ENCODE measurements around the gene TRMT10C. TPM values are rescaled to one million over a fixed set of nuclear protein-coding genes. Genes with fewer than 3 reads are reported as not detected.

The TRMT10C gene
- polyA plus RNA-seq, 1 of the 3 experiments (the other 2 are of a cell fraction) = 13.7 TPM

DNA sequence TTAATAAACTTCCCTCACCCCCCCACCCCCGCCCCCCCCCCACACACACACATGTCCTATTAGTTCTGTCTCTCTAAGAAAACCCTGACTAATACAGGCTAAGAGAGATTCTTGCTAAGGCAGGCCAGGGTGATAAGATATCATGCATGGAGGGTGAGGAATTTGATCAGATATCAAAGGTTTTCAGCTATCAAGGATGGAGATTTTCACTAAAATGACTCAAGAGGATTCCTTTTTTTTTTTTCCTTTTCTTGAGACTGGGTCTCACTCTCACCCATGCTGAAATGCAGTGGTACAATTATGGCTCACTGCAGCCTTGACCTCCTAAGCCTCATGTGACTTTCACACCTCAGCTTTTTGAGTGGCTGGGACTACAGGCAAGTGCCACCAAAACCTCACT is 33.8 kb upstream of the TRMT10C start:
- DNase-seq = no peak
- H3F3A ChIP-seq (replicated peaks; ENCODE audit: insufficient read depth) = no peaks in the 10 kb centered on the region
- no peak overlapping the region for H3K4me3 ChIP-seq (ENCODE audit: low read depth in 2 of 2, low read length in 1 of 2)
- no peaks in the 10 kb centered on the region for H3K4me1 ChIP-seq (ENCODE audit: control insufficient read depth in 1 of 2, insufficient read depth in 2 of 2, low read depth in 1 of 2, low read length in 1 of 2)
- H3K9ac ChIP-seq = no peak overlapping the region
- H2AFZ ChIP-seq (ENCODE audit: low read depth) = no peak overlapping the region
- no peaks in the 10 kb centered on the region for H3K9me3 ChIP-seq
- H3K9me2 ChIP-seq = no peaks in the 10 kb centered on the region
- no peaks in the 10 kb centered on the region for H3K27me3 ChIP-seq (ENCODE audit: insufficient read depth)
- no peaks in the 10 kb centered on the region for H3K36me3 ChIP-seq (replicated peaks in 1 of 2; ENCODE audit: control insufficient read depth in 1 of 2, insufficient read depth in 2 of 2, low read length in 1 of 2)
- ChIA-PET CTCF (no interaction called here), POLR2A (no interaction called here)
- no peak for TF ChIP-seq RFX5 (IDR thresholded peaks at IDR 0.05; ENCODE audit: low read length)
- TF ChIP-seq, protein P1, sequence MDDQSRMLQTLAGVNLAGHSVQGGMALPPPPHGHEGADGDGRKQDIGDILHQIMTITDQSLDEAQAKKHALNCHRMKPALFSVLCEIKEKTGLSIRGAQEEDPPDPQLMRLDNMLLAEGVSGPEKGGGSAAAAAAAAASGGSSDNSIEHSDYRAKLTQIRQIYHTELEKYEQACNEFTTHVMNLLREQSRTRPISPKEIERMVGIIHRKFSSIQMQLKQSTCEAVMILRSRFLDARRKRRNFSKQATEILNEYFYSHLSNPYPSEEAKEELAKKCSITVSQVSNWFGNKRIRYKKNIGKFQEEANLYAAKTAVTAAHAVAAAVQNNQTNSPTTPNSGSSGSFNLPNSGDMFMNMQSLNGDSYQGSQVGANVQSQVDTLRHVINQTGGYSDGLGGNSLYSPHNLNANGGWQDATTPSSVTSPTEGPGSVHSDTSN (IDR thresholded peaks at IDR 0.05) = no peak
- no peak for TF ChIP-seq GATA2 (CRISPR knock-in tag; IDR thresholded peaks at IDR 0.05)
- no peak overlapping the region for H3K27ac ChIP-seq (ENCODE audit: low read depth in 2 of 2, low read length in 1 of 2)
- WGBS (ENCODE audit: low lambda C conversion rate) = 0% methylated on average over 1 of the region's 1 CpG
- H3K79me2 ChIP-seq (ENCODE audit: insufficient read depth) = no peaks in the 10 kb centered on the region
- H3K4me2 ChIP-seq = no peak overlapping the region
- H4K20me1 ChIP-seq (ENCODE audit: insufficient read depth) = no peaks in the 10 kb centered on the region

DNA sequence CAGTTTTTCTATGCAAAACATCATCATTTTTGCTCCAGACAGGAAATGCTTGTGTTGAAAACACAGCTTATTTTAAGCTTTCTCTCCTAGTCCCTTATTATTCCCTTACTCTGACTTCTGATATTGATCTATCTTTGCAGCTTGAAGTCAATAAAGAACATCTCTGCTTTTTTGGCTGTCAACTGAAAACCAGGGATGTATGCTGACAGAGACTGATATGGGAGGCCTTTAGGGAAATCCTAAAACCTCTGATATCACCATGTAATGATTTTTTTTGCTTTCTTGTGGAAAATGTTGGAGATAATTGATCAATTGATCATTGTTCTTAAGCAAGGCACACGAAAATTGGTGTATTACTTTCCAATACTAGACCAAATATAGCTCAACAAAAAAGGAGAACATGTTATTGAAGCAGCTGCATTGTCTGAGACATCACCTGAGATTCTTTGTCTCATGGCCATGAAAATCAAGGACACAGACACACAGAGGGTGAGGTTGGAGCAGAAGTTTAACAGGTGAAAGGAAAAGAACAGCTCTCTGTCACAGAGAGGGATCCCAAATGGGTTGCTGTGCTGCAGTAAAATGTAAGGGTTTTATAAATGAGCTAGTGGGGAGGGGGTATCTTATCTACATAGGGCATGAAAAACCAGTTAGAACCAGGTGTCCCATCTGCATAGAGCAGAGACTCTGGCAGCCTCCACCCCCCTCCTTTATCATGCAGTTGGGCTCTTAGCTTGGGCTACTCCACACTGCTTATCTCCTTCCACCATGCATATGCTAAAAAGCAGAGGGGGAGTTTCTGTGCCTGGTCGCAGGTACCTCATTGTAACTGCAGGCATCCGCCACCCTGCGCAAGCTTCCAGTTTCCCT is 31.6 kb upstream of the TRMT10C start:
- H3K9me3 ChIP-seq = no peaks in the 10 kb centered on the region
- no peaks in the 10 kb centered on the region for H3K27me3 ChIP-seq (ENCODE audit: insufficient read depth)
- no peaks in the 10 kb centered on the region; a peak in 1 of 4 replicates for H3K4me1 ChIP-seq (ENCODE audit: control insufficient read depth in 1 of 2, insufficient read depth in 2 of 2, low read depth in 1 of 2, low read length in 1 of 2)
- no peak overlapping the region for H3K27ac ChIP-seq (ENCODE audit: low read depth in 2 of 2, low read length in 1 of 2)
- H3K79me2 ChIP-seq (ENCODE audit: insufficient read depth) = no peaks in the 10 kb centered on the region
- H4K20me1 ChIP-seq (ENCODE audit: insufficient read depth) = no peaks in the 10 kb centered on the region
- no peaks in the 10 kb centered on the region for H3K36me3 ChIP-seq (replicated peaks in 1 of 2; ENCODE audit: control insufficient read depth in 1 of 2, insufficient read depth in 2 of 2, low read length in 1 of 2)
- TF ChIP-seq EZH2phosphoT487 (IDR thresholded peaks at IDR 0.05; ENCODE audit: borderline replicate concordance, low read depth) (no peak), EP300 (IDR thresholded peaks at IDR 0.05; ENCODE audit: borderline replicate concordance in 1 of 2, low read depth in 1 of 2, low read length in 1 of 2) (no peak), TAF1 (IDR thresholded peaks at IDR 0.05; ENCODE audit: borderline replicate concordance, low read depth, low read length) (no peak)
- H2AFZ ChIP-seq (ENCODE audit: low read depth) = no peak overlapping the region
- H3F3A ChIP-seq (replicated peaks; ENCODE audit: insufficient read depth) = peaks cover 4% of the 10 kb centered on the region
- ChIA-PET CTCF (interaction anchor here (1.2 kb wide), 1 partner anchor 13 kb away, joined by 4 read pairs; no protein-coding TSS in a partner anchor), POLR2A (no interaction called here)
- 61% methylated on average over 4 of the region's 4 CpGs for WGBS (ENCODE audit: low lambda C conversion rate)
- no peak overlapping the region for H3K4me3 ChIP-seq (ENCODE audit: low read depth in 2 of 2, low read length in 1 of 2)
- no peak overlapping the region for H3K4me2 ChIP-seq
- H3K9me2 ChIP-seq = no peaks in the 10 kb centered on the region
- H3K9ac ChIP-seq = no peak overlapping the region
- DNase-seq = no peak

DNA sequence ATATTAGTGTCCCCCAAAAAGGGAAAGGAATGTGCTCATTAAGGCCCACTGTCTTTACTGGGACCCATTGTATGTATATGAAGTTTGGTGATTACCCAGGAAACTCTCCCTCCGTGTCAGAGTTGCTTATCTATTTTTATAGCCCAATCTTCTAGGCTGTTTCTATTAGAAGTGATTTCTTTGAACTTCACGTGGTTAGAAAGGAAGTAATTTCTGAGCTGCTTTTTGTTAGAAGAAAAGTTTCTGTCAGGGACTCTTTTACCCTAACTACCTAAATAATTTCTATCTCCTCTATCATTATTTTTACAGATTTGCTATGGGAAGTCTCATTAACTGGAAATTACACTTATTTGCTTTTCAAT is 31.0 kb upstream of the TRMT10C start:
- no peak overlapping the region for H3K4me3 ChIP-seq (ENCODE audit: low read depth in 2 of 2, low read length in 1 of 2)
- DNase-seq = no peak
- no peak overlapping the region for H2AFZ ChIP-seq (ENCODE audit: low read depth)
- H4K20me1 ChIP-seq (ENCODE audit: insufficient read depth) = no peaks in the 10 kb centered on the region
- 55% methylated on average over 2 of the region's 2 CpGs for WGBS (ENCODE audit: low lambda C conversion rate)
- H3K4me2 ChIP-seq = no peak overlapping the region
- H3K9me3 ChIP-seq = no peaks in the 10 kb centered on the region
- H3K4me1 ChIP-seq (ENCODE audit: control insufficient read depth in 1 of 2, insufficient read depth in 2 of 2, low read depth in 1 of 2, low read length in 1 of 2) = no peaks in the 10 kb centered on the region; a peak in 1 of 4 replicates
- no peak overlapping the region for H3K9ac ChIP-seq
- POLR2A ChIA-PET = no interaction called here
- H3K9me2 ChIP-seq = no peaks in the 10 kb centered on the region
- H3K27me3 ChIP-seq (ENCODE audit: insufficient read depth) = no peaks in the 10 kb centered on the region
- CTCF ChIA-PET = no interaction called here
- H3K79me2 ChIP-seq (ENCODE audit: insufficient read depth) = no peaks in the 10 kb centered on the region
- no peak for TF ChIP-seq NFIC (IDR thresholded peaks at IDR 0.05; ENCODE audit: borderline replicate concordance)
- no peak for TF ChIP-seq FOSL2 (IDR thresholded peaks at IDR 0.05; ENCODE audit: borderline replicate concordance, low read depth)
- H3K36me3 ChIP-seq (replicated peaks in 1 of 2; ENCODE audit: control insufficient read depth in 1 of 2, insufficient read depth in 2 of 2, low read length in 1 of 2) = no peaks in the 10 kb centered on the region
- peaks cover 4% of the 10 kb centered on the region for H3F3A ChIP-seq (replicated peaks; ENCODE audit: insufficient read depth)
- H3K27ac ChIP-seq (ENCODE audit: low read depth in 2 of 2, low read length in 1 of 2) = no peak overlapping the region
